ENCODE results near the gene KCNIP1. TPM values are rescaled to one million over a fixed set of nuclear protein-coding genes. Genes with fewer than 3 reads are reported as not detected.

Gene KCNIP1
- total RNA-seq, 2 donors from 2014 or later = 0.52 to 0.99 TPM

DNA sequence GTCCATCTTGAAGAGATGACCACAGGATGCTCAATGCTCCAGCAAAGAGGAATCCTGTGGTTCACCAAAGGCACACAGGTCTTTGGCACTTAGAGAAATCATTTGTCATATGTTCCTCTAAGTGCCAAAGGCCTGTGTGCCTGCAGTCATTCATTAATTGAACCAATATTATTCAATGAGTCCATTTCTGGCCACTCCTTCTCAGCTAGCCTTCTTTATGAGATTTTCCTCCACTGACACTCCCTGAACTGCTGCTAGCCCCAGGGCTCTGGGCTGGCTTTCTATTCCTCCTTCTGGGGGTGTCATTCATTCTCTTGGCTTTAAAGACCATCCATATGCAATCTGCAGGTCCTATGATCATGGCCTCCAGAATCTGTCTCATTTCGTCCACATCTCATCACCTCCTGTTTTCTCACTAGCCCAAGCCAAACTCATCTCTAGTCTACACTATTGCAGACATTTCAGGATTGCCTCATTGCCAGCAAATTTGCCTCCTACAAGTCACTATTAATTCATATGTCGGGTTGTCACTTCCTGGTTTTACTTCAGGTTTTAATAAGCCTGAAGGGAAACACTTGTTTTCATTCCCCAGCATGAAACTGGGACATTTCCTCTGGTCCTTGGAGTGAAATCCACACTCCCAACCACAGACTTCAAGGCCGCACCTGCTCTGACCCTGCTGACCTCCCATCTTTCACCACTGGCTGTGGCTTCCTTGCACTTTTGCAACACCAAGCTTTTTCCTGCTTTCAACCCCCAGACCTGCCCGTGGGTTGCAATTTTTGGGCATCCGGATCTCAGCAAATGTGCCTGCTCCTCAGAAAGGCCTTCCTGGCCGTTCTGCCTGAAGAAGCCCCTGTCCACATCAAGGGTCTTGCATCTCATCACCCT is 35.1 kb downstream of the KCNIP1 start:
- WGBS, 2 donors = 67 to 85% methylated on average over 6 of the region's 6 CpGs
- no peaks in the 10 kb centered on the region for H3K36me3 ChIP-seq (replicated peaks in 1 of 2; ENCODE audit: insufficient read depth in 1 of 2, low read depth in 2 of 2)
- H3K4me3 ChIP-seq = no peak overlapping the region
- TF ChIP-seq, protein P1, sequence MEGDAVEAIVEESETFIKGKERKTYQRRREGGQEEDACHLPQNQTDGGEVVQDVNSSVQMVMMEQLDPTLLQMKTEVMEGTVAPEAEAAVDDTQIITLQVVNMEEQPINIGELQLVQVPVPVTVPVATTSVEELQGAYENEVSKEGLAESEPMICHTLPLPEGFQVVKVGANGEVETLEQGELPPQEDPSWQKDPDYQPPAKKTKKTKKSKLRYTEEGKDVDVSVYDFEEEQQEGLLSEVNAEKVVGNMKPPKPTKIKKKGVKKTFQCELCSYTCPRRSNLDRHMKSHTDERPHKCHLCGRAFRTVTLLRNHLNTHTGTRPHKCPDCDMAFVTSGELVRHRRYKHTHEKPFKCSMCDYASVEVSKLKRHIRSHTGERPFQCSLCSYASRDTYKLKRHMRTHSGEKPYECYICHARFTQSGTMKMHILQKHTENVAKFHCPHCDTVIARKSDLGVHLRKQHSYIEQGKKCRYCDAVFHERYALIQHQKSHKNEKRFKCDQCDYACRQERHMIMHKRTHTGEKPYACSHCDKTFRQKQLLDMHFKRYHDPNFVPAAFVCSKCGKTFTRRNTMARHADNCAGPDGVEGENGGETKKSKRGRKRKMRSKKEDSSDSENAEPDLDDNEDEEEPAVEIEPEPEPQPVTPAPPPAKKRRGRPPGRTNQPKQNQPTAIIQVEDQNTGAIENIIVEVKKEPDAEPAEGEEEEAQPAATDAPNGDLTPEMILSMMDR (IDR thresholded peaks at IDR 0.05) = no peak
- TF ChIP-seq POLR2A (IDR thresholded peaks at IDR 0.05) = no peak
- DNase-seq (no peak), ATAC-seq (no peak)
- no peaks in the 10 kb centered on the region for H3K9me3 ChIP-seq
- H3K4me1 ChIP-seq = no peaks in the 10 kb centered on the region
- no peaks in the 10 kb centered on the region for H3K27me3 ChIP-seq
- intact Hi-C loops (cut with DNase I) = no loop called here
- no peak overlapping the region for H3K27ac ChIP-seq

DNA sequence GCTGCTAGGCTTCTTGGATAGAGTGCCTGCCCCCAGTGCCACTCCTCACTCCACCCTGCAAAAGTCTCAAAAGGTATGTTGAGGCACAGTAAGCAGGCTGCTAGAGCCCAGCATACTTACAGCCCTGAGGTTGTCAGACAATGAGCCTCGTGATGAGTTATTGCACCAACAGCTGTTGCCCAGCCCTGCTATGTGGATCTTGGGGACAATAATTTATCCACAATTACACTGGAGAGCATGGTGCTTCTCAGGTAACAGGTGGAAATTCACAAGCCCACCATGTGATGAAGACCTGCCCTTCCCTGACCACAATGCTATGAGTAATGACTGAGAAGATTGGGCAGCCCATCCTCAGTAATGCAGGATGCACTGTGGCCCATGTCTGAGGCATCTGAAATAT is 36.5 kb downstream of the KCNIP1 start:
- no peaks in the 10 kb centered on the region for H3K27me3 ChIP-seq
- no peak for ATAC-seq
- no peaks in the 10 kb centered on the region for H3K36me3 ChIP-seq (replicated peaks in 1 of 2; ENCODE audit: insufficient read depth in 1 of 2, low read depth in 2 of 2)
- H3K4me3 ChIP-seq = no peak overlapping the region
- no peak for DNase-seq
- H3K27ac ChIP-seq = no peak overlapping the region
- TF ChIP-seq, protein P1 (IDR thresholded peaks at IDR 0.05) = no peak
- H3K9me3 ChIP-seq = peaks cover 0 to 5% (median 0%) of the 10 kb centered on the region in 3 donors
- 60 to 86% methylated on average over 1 of the region's 1 CpG for WGBS, 2 donors
- H3K4me1 ChIP-seq = no peaks in the 10 kb centered on the region
- intact Hi-C loops (cut with DNase I) = no loop called here

DNA sequence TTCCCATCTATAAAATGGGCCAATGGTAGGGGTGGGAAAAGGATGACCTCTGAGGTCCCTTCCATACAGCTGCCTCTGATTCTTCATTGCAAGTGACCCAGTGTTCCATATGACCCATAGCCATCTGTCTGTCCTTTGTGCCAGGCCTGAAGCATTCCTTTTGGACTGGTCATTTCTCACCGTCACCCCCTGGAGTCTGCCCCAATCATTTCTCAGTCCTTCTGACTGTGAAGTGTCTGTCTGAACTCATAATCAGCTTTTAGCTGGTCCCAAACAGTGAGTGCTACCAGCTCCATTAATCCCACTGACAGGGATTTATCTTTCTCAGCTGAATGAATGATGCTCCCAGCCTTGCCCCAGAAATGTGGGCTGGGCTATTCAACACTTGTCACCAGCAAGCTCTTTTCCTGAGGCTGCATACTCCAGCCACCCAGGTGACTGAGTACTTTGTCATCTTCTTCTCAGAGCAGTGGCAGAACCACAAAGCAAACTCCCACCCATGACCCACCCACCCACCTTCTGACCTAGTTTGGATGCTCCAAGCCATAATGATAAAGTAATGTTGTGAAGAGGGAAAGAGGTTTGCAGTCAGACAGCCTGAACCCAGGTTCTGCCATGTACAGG is 37.4 kb downstream of the KCNIP1 start:
- no peaks in the 10 kb centered on the region for H3K36me3 ChIP-seq (replicated peaks in 1 of 2; ENCODE audit: insufficient read depth in 1 of 2, low read depth in 2 of 2)
- H3K27ac ChIP-seq = no peak overlapping the region
- DNase-seq = no peak
- no peak for TF ChIP-seq POLR2A (IDR thresholded peaks at IDR 0.05)
- TF ChIP-seq, protein P1 (IDR thresholded peaks at IDR 0.05) = no peak
- intact Hi-C loops (cut with DNase I) = no loop called here
- no peak for ATAC-seq
- peaks cover 0 to 5% (median 0%) of the 10 kb centered on the region in 3 donors for H3K9me3 ChIP-seq
- no peaks in the 10 kb centered on the region for H3K27me3 ChIP-seq
- no peak overlapping the region for H3K4me3 ChIP-seq
- WGBS, 2 donors = 82 to 93% methylated on average over 1 of the region's 1 CpG
- H3K4me1 ChIP-seq = no peaks in the 10 kb centered on the region

DNA sequence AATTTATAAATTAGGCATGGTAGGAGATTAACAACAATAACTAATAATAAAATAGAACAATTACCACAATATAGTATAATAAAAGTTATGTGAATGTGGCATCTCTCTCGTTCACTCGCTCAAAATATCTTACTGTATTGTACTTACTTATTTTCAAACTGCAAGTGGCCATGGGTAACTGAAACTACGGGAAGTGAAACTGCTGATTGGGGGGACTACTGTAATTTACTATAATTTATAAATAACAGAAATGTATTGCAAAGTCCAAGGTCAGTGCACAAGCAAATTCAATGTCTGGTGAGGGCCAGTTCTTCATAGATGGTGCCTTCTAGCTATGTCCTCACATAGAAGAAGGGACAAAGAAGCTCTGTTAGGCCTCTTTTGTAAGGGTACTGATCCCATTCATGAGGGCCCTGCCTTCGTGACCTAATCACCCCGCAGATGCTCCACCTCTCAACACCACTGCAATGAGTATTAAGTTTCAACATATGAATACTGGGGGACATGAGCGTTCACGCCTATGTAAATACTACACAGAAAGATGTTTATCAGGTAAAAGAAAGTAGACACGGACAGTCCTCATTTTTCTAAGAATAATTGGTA is 39.0 kb downstream of the KCNIP1 start:
- DNase-seq (no peak), ATAC-seq (no peak)
- intact Hi-C loops (cut with DNase I) = no loop called here
- Histone ChIP-seq H3K4me3 (no peak overlapping the region), H3K27me3 (no peaks in the 10 kb centered on the region), H3K4me1 (no peaks in the 10 kb centered on the region), H3K9me3 (peaks cover 0 to 5% (median 0%) of the 10 kb centered on the region in 3 donors), H3K27ac (no peak overlapping the region), H3K36me3 (replicated peaks in 1 of 2; ENCODE audit: insufficient read depth in 1 of 2, low read depth in 2 of 2) (no peaks in the 10 kb centered on the region)
- TF ChIP-seq, protein P1 (IDR thresholded peaks at IDR 0.05) = no peak
- TF ChIP-seq POLR2A (IDR thresholded peaks at IDR 0.05) = no peak
- 54 to 62% methylated on average over 8 of the region's 8 CpGs for WGBS, 2 donors

Data from body of pancreas (tissue), 4 donors.